NCI-H2227 (cell line): ENCODE measurements around the gene GTF2H4.
"Not testable (repeated sequence)": the region's sequence is repeated elsewhere in the genome, so short reads cannot be mapped to it uniquely, and the experiment has no call there.

Experiments
- DNase-seq: peaks from one replicate; lab custom pipeline; 2025; ENCODE audit not compliant: unreplicated experiment; lab: John Stamatoyannopoulos, UW

GTF2H4 gene

GRCh38 chr6:30917487-30917886 lies 9.5 kb downstream of the GTF2H4 start:
- DNase-seq, result no peak

DNA sequence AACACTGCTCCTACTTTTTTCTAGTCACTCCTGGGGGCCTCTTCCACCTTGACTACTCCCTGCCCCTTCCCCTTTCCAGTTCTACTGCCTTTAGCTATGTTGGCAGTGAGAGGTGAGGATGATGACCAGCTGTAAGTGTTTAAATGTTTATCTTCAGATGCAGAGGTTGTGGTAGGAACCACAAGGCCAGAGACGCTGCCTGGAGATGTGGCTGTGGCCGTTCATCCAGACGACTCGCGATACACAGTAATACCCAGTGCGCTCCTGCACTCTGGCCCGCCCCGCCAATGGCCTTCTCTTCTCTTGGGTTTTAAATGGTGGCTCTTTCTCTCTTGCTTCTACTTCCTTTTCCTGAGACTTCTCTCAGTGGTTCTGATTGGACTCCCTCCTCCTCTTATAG lies 10.7 kb downstream of the GTF2H4 start:
- no peak for DNase-seq

- no peak for DNase-seq
Observed at GRCh38 chr6:30922447-30922852, 14.4 kb downstream of the GTF2H4 start.

DNA sequence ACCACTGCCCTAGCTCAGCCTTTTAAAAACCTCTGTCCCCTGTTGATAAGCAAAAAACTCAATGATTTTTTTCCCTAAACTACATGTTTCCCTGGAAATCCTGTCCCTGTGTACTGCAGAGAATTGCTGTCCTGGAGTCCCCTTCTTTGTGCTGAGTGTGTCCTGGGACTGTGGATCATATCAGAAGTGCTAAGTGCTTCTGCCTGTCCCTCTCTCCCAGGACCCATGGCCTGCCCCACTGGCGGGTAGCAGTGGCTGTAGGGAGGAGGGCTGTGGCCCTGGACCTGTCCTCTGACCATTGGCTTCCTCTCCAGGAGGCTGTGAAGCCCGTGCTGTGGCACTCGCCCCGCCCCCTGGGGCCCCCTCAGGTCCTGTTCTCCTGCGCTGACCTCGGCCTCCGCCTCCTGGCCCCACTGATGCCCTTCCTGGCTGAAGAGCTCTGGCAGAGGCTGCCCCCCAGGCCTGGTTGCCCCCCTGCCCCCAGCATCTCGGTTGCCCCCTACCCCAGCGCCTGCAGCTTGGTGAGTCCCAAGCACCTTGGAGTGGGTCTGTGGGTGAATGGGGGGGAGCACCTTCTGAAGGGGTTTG lies 16.1 kb downstream of the GTF2H4 start:
- DNase-seq, result not testable (repeated sequence)

DNA sequence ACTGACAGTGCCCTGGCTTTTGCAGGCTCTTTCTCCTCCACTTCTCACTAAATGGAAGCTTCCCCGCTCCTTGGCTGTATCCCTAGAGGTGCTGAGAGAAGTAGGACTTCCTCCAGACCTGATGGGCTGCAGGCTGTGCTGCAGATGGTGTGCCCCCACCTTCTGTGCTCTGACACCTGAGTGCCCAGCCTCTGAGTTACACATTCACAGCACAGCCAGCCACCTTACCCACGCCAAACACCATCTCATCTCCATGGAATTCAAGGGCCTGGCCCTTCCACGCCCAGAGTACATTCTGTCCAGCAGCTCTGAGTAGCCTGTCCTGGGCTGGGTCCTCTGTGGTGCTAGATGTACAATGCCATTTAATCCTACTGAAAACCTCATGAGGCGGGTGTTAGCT lies 18.6 kb downstream of the GTF2H4 start:
- no peak for DNase-seq

- not testable (repeated sequence) for DNase-seq
Observed at GRCh38 chr6:30927080-30927479, 19.1 kb downstream of the GTF2H4 start.

GRCh38 chr6:30928677-30929076 lies 20.7 kb downstream of the GTF2H4 start:
- DNase-seq, result no peak

GRCh38 chr6:30930506-30930905 lies 22.5 kb downstream of the GTF2H4 start:
- no peak for DNase-seq

DNA sequence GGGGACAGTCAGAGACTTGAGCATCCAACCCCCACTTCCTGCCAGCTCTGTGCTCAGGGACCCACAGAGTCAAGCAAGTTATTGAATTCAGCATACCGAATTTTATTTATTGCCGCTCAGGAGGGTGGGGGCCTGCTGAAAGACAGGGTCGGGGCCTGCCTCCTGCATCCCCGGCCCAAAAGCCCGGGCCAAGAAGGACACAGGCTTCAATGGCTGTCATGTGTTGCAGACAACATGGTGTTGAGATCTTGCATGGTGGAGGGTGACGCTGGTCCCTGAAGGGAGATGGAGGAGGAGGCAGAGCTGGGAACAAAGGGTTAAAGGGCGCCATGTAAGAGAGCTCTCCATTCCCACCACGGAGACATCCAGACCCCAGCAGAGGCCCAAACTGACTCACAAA lies 23.3 kb downstream of the GTF2H4 start:
- no peak for DNase-seq

DNA sequence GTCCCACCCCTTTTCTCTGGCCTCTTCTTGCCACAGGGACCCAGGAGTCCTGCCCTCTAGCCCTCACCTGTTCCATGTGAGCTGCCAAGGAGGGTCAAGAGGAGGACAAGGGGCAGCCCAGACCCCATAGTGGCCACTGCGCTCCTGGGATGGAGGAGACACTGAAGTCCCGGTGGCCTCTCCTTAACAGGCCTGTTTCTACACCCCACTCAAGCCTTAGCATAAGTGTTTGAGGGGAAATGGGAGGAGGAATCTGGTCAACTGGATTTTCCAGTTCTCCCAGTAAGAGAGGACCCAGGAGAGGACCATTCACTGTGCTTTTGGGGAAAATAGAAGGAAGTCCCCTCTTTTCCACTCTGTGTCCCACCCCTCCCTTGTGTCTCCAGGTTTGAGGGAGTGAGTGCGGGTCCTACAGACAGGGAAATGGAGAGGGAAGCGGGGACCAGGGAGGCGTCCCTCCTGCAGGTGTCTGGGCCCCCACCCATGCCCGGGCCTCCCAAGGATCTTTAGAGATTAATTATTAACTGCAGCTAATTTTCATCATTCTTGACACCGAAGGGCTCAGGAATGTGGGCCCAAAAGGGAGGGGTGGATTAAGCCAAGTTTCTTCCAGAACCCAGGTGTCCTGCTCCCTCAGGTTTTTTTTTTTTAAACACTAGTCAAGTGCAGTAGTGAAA lies 24.1 kb downstream of the GTF2H4 start, which contains the start of gene SFTA2:
Gene SFTA2 (minus strand): TSS at position 202 of the 677 bp plus-strand sequence. CDS start 74 bp downstream, at position 128.
- no peak for DNase-seq

GRCh38 chr6:30932665-30933365 lies 24.8 kb downstream of the GTF2H4 start:
- DNase-seq, result no peak

DNA sequence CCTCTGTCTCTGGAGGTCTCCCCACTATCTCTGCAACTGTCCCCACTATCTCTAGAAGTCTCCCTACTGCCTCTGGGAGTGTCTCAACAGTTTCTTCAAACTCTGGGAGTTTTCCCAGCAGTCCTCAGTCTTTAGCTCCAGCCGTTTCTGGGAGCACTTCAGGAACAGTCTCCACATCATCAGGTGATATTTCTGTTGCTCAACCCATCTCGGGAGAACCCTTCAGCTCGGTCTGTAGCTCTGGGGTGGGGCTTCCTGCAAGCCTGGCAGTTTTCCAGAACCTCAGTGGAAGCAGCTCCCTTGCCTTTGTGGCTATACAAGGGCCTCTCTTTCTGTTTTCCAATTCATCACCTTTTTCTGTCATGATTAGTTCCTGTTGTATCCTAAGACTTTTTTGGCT lies 27.0 kb downstream of the GTF2H4 start:
- no peak for DNase-seq

- no peak for DNase-seq
Observed at GRCh38 chr6:30937265-30937664, 29.3 kb downstream of the GTF2H4 start.

DNA sequence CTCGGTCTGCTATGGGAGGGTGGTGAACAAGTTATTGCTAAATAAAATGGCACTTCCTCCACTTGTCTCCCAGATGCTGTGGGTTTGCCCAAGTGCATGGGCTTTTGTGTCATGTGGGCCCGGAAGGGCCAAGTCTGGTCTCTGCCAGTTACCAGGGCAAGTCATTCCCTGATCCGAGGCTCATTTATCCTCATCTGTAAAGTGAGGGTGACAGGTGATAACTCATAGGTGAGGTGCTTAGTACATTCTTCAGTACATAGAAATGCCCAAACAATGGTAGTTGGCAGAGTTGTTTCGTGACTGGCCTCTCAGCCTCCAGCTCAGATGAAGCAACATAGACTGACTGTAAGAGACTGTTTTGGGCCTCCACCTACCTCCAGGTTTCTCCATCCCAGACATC lies 30.7 kb downstream of the GTF2H4 start:
- DNase-seq, result no peak

DNA sequence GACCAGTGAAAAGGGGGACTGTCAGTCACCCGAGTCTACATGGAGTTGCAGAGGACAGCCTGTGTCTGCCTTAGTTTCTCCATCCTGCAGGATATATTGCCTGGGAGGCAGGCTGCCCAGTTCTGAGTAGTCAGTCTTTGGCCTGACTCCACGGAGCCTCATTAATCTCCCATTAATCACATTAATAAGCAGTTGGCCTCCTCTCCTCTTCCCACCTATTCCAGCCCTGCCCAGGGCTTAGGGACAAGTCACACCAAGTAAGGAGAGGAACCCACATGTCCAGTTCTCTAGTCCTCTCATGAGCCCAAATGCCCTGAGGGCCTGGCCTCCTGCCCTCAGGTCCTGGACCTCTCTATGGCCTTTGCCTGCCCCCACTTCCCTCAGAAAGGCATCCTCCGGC lies 31.5 kb downstream of the GTF2H4 start:
- DNase-seq, result no peak

DNA sequence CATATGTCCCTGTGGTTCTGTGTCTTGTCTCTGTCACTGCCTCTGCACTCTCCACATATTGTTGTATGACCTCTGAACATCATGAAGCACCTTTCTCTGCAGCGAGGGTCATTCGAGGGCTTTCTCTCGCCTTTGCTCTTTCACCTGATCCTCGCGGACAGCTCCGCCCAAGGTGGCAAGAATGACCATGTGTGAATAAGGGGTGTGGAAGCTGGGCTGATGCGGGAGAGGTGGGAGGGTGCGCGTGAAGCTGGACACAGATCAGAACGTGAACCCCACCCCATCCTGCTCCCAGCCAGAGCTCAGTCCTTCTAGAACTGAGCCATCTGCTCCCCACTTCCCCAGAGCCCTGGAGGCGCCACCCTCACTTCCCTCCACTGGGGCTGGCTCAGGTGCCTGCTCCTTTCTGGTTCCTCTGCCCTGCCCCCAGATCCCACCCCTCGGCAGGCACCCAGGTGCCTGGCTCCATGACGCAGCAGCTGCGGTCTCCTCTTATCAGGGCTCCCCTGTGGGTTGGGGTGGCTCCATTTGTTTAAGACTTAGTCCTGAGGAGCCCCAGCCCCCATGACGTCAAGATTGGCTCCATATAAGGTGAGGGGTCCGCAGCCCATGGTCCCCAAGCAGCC lies 32.5 kb downstream of the GTF2H4 start, which contains the start of gene MUCL3:
Gene MUCL3 (plus strand): TSS at position 613 of the 626 bp plus-strand sequence. CDS start 27 bp downstream, outside the sequence.
- DNase-seq, result no peak

DNA sequence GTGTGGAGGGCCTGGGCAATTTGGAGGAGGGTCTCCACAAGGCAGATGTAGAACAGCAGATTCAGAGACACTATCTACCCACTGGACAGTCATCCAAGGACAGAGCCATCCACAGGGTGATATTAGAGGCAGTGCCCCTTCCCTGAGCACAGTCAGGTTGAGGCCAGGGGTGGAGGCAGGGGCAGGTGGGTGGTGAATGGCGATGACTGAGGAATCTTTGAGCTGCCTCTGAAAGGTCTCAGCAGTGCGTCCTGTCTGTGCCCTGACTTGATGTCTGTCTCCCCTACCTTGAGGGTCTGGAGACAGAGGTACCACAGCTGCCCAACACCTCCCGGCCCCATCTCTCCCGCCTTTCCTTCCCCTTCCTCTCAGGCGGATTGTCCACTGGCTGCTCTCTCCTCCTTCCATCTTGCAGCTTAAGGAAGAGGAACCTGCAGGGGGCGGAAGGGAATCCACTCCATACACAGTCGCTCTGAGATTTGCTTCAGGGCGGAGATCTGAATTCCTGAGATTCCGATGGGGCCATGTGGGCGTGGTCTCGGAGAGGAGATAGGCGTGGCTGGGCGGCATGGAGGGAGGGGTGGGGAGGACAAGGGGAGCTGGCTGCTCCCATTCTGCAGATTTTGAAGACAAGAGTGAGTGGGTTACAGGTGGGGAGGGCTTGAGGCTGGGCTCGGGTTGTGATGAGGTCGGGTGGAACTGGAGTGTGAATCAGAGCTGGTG lies 34.5 kb downstream of the GTF2H4 start:
- peak; percentile 7 for DNase-seq

GRCh38 chr6:30944051-30944450 lies 36.0 kb downstream of the GTF2H4 start:
- DNase-seq, result no peak

DNA sequence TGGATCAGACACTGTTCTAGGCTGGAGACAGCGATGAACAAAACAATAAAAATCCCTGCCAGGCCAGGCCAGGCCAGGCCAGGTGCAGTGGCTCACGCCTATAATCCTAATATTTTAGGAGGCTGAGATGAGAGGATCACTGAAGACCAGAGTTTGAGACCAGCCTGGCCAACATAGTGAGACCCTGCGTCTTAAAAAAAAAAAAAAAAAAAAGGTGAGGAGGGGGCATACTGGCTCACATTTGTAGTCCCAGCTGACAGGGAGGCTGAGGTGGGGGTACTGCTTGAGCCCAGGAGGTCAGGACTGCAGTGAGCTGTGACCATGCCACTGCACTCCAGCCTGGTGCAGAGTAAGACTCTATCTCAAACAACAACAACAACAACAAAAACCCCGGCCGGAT lies 37.3 kb downstream of the GTF2H4 start:
- no peak for DNase-seq

- no peak for DNase-seq
Observed at GRCh38 chr6:30947231-30947630, 39.2 kb downstream of the GTF2H4 start.

GRCh38 chr6:30948811-30949210 lies 40.8 kb downstream of the GTF2H4 start:
- no peak for DNase-seq
